RPMI7951 (cell line): ENCODE data around the gene ITGAL. TPM values are rescaled to one million over a fixed set of nuclear protein-coding genes. Genes with fewer than 3 reads are reported as not detected.

ENCODE experiments used
- DNase-seq: peaks from one replicate; pipeline ENCODE4 v3.0.0-alpha.2; 2012; ENCODE audit warnings: low read depth
- total RNA-seq: library from RNA; depleted of rRNA; stranded (reverse); fragments of >200 nt; shearing (Covaris generic); gene quantifications from 2 replicates; pipeline ENCODE4 v1.2.3, GENCODE V29; 2014; rRNA removed

Gene ITGAL
- total RNA-seq, 1 experiment from 2014 or later = not detected

- peak; percentile 49 for DNase-seq
Measured at GRCh38 chr16:30567160-30567990, 94.8 kb downstream of the ITGAL start.

DNA sequence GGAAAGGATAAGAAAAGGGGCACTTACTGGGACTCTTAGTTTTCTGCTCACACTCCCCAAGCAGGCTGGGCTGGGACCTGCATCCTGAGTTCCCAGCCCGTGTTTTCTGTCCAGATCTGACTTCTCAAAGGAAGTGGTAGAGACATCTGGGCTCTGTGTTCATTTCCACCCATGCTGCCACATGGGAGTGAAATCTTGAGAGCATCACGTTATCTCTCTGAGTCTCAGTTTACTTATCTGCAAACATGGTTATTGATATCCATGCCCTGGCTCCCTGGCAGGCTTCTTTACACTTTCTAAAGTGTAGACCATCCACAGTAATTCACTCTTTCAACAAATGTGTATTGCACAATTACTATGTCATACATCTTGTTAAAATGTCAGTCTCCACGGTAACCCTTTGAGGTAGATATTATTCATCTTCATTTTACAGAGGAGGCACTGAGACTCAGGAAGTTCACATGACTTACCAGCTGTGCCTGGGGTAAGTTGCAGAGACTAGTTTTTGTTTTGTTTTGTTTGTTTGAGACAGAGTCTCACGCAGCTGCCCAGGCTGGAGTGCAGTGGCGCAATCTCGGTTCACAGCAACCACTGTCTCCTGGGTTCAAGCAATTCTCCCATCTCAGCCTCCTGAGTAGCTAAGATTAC, 95.6 kb downstream of the ITGAL start:
- DNase-seq = peak; percentile 76

DNA sequence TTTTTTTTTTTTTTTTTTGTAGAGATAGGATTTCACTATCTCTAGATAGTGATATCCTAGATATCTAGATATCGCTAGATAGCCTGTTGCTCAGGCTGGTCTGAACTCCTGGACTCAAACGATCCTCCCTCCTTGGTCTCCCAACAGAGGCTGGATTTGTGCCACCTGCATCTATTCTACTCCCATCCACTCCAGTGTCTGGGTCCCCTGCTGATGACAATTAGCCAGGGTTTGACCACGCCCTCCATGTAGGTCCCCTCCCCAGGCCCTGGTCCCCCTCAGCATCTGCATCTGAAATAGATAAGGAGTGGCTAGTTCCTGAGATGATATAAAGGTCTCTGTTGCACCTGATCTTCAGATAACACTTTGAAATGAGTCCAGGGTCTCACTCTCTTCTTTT, 96.7 kb downstream of the ITGAL start:
- no peak for DNase-seq

DNA sequence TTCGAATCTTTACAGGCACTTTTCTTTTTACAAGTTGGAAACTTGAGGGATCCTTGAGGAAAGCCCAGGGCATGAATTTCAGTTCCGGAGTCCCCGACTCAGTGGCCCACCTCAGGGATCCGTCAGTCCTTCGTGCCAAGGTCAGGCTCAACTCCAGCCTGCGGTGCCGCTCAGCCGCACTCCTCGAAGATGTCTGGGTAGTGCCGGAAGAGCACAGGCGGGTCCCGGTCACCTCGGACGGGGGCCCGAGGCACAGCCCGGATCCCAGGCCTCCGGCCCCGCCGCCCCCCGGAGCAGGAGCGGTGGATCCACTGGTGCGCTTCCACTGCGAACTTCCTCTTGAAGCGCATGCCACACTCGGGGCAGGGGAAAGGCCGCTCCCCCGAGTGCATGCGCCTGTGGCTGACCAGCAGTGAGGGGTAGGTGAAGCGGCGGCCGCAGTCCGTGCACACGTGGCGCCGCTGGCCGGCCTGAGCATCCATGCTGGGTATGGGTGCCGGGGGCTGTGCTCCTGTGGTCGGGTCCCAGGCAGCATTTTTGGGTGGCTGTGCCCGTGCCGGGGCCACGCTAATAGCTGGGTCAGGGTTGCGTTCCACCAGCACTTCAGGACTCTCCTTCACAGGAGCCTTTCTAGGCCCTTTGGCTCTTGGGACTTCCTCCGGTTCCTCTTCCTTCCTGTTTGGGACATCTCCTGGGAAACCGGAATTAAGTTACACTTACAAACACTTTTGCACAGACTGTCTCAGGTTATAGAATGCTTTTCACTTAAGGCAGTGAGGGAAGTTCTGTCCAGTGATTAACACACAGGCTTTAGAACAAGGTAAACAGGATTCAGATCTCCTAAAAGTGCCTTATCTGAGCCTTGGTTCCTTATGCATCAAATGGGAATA, 97.4 kb downstream of the ITGAL start:
- DNase-seq = peak; percentile 10

DNA sequence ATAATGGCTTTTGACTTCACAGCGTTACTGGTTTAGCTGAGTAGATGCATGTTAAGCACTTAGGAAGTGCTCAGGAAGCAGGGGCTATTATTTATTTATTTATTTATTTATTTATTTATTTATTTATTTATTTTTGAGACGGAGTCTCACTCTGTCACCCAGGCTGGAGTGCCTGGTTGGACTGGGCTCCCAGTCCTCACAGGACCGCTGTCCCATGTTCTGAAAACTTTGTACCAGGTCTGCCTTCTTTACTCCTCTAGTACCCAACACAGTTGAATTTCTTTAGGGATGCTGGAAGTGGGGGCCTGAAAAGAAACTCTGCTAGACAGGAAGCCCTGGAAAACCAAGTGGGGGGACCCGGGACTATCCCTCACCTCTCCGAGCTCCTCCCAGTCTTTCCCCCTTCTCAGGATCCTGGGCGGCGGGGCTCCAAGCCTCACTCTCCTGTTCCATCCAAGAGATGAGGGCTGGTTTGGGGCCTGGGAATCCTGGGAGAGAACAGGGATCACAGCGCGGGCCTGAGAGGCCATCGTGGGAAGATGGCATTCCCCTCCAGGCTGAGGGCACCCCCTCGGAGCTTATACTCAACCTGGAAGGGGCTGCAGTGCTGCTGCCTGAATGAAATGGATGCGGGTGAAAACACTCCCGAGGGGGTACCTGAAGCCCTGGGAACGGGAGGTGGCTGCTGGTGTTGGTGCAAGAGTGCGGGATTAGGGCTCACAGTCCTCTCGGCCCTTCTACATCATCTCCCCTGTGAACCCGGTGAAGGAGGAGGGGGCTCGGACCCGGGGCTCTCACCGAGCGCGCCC, 98.3 kb downstream of the ITGAL start:
- DNase-seq = peak; percentile 23

- peak; percentile 95 for DNase-seq
Measured at GRCh38 chr16:30571445-30572322, 99.1 kb downstream of the ITGAL start, which contains the start of gene ZNF688. Gene ZNF688 (minus strand): TSS chr16:30571714. CDS start chr16:30571629, 85 bp downstream.

Other genes starting within 250 kb of the ITGAL start
- 0.12 and 0.29 TPM in 2 replicates for gene NPIPB13, start 224.3 kb upstream of the ITGAL start, total RNA-seq
- gene CD2BP2, start 117.4 kb upstream of the ITGAL start, total RNA-seq = 20.7 and 22.8 TPM in 2 replicates
- gene TBC1D10B, start 102.2 kb upstream of the ITGAL start, total RNA-seq = 12.3 and 14.0 TPM in 2 replicates
- gene MYL11, start 97.9 kb upstream of the ITGAL start, total RNA-seq = not detected in 2 replicates
- not detected in 2 replicates for gene SEPTIN1, start 90.2 kb upstream of the ITGAL start, total RNA-seq
- 3.4 and 5.2 TPM in 2 replicates for gene ZNF48, start 77.3 kb upstream of the ITGAL start, total RNA-seq
- 8.1 and 10.9 TPM in 2 replicates for gene ZNF771, start 65.1 kb upstream of the ITGAL start, total RNA-seq
- gene DCTPP1, start 42.7 kb upstream of the ITGAL start, total RNA-seq = 26.8 and 32.2 TPM in 2 replicates
- 9.0 and 11.2 TPM in 2 replicates for gene SEPHS2, start 26.9 kb upstream of the ITGAL start, total RNA-seq
- gene ZNF768, start 53.8 kb downstream of the ITGAL start, total RNA-seq = 17.5 and 19.1 TPM in 2 replicates
- gene ZNF747, start 62.1 kb downstream of the ITGAL start, total RNA-seq = 5.0 and 5.6 TPM in 2 replicates
- 3.0 and 3.6 TPM in 2 replicates for gene ZNF764, start 85.6 kb downstream of the ITGAL start, total RNA-seq
- 6.4 and 6.7 TPM in 2 replicates for gene ZNF688, start 99.0 kb downstream of the ITGAL start, total RNA-seq
- gene ZNF785, start 113.0 kb downstream of the ITGAL start, total RNA-seq = 2.8 and 3.9 TPM in 2 replicates
- 5.6 and 6.1 TPM in 2 replicates for gene ZNF689, start 137.6 kb downstream of the ITGAL start, total RNA-seq
- 6.8 and 10.9 TPM in 2 replicates for gene PRR14, start 178.2 kb downstream of the ITGAL start, total RNA-seq
- 4.1 and 6.0 TPM in 2 replicates for gene FBRS, start 185.7 kb downstream of the ITGAL start, total RNA-seq
- 2.6 and 5.3 TPM in 2 replicates for gene SRCAP, start 226.4 kb downstream of the ITGAL start, total RNA-seq